A673 (cell line): ENCODE results near the gene JARID2. TPM values are rescaled to one million over a fixed set of nuclear protein-coding genes. Genes with fewer than 3 reads are reported as not detected.

Experiments used
- BruUV-seq: library from RNA; stranded (reverse); fragments of 400-500 nt; replicated peaks from 2 replicates; lab custom pipeline; 2021; lab: Mats Ljungman, UMichigan
- CTCF ChIA-PET: fragments of 300-600 bp; sonication (Branson Sonifier 250); formaldehyde crosslinking; loops from one replicate; lab custom pipeline; 2022; ENCODE audit warnings: antibody characterized with exemption; lab: Charles Lee
- POLR2A ChIA-PET: fragments of 300-600 bp; sonication (Branson Sonifier 250); formaldehyde crosslinking; loops from one replicate; lab custom pipeline; 2022; ENCODE audit warnings: antibody characterized with exemption; ENCODE audit not compliant: low non-redundant PET; lab: Charles Lee
- DNase-seq: peaks from one replicate; pipeline ENCODE4 v3.0.0-alpha.2; 2015; ENCODE audit warnings: low spot score
- H3K27ac ChIP-seq: fragments of 200-600 bp; sonication (generic); 2 replicates; pipeline ENCODE4 v1.5.1; 2016; ENCODE audit warnings: mixed run types, low read depth, mild to moderate bottlenecking, mixed read lengths, antibody characterized with exemption, low read length; ENCODE audit not compliant: poor library complexity, severe bottlenecking
- H3K27me3 ChIP-seq: fragments of 200-600 bp; sonication (generic); replicated peaks from 2 replicates; pipeline ENCODE4 v1.6.1; 2017; ENCODE audit warnings: mixed run types, low read depth, mild to moderate bottlenecking, mixed read lengths, antibody characterized with exemption, low read length; ENCODE audit not compliant: insufficient read depth, poor library complexity
- H3K36me3 ChIP-seq: fragments of 200-600 bp; sonication (generic); 2 replicates; pipeline ENCODE4 v1.6.1; 2016; ENCODE audit warnings: mixed run types, mild to moderate bottlenecking, mixed read lengths, antibody characterized with exemption, low read length; ENCODE audit not compliant: insufficient read depth, poor library complexity, severe bottlenecking
- H3K4me1 ChIP-seq: fragments of 200-600 bp; sonication (generic); 2 replicates; pipeline ENCODE4 v1.6.1; 2017; ENCODE audit warnings: mixed run types, mild to moderate bottlenecking, mixed read lengths, antibody characterized with exemption, low read length; ENCODE audit not compliant: insufficient read depth, poor library complexity, severe bottlenecking
- H3K4me3 ChIP-seq: fragments of 200-600 bp; sonication (generic); 2 replicates; pipeline ENCODE4 v1.5.1; 2016; ENCODE audit warnings: low read depth, mixed run types, mild to moderate bottlenecking, mixed read lengths, low read length; ENCODE audit not compliant: poor library complexity, severe bottlenecking
- H3K9me3 ChIP-seq: fragments of 200-600 bp; sonication (generic); 2 replicates; pipeline ENCODE4 v1.6.1; 2016; ENCODE audit warnings: mixed run types, low read depth, mild to moderate bottlenecking, mixed read lengths, antibody characterized with exemption, low read length; ENCODE audit not compliant: poor library complexity, severe bottlenecking
- CTCF ChIP-seq: fragments of 300-800, 200-600 bp; sonication (generic); conservative IDR thresholded peaks from 2 replicates; pipeline ENCODE4 v1.5.1; 2017; ENCODE audit warnings: low read depth, mild to moderate bottlenecking, antibody characterized with exemption, low read length, moderate library complexity, mixed read lengths
- EZH2 ChIP-seq: fragments of 200-600 bp; sonication (generic); IDR thresholded peaks from 2 replicates; pipeline ENCODE4 v1.6.1; 2017; ENCODE audit warnings: borderline replicate concordance, low read depth, mild to moderate bottlenecking, mixed read lengths, antibody characterized with exemption, low read length; ENCODE audit not compliant: poor library complexity, severe bottlenecking
- intact Hi-C: fragments of 100-400 bp; cut with micrococcal nuclease; formaldehyde crosslinking; loops from one replicate; pipeline ENCODE4 v1.10.0; 2022; ENCODE audit not compliant: unreplicated experiment
- total RNA-seq: library from RNA; stranded (reverse); gene quantifications from 2 replicates; pipeline ENCODE4 v1.2.3, GENCODE V29; 2021

The JARID2 gene
- total RNA-seq, 1 experiment from 2014 or later: 29.4 TPM

GRCh38 chr6:15473174-15473573 lies 227.3 kb downstream of the JARID2 start:
- TF ChIP-seq CTCF (no peak), EZH2 (no peak)
- no TSS peak for BruUV-seq
- no peak overlapping the region for H3K27ac ChIP-seq
- ChIA-PET POLR2A (no interaction called here), CTCF (interaction anchor here (0.6 kb wide), 1 partner anchor 19 kb away, joined by 5 read pairs; no protein-coding TSS in a partner anchor)
- no peak for DNase-seq
- H3K4me3 ChIP-seq: no peak overlapping the region
- intact Hi-C loops: no loop called here
- no peaks in the 10 kb centered on the region for H3K27me3 ChIP-seq
- peaks cover 15% of the 10 kb centered on the region for H3K36me3 ChIP-seq
- no peaks in the 10 kb centered on the region for H3K9me3 ChIP-seq
- H3K4me1 ChIP-seq: peaks cover 29% of the 10 kb centered on the region

- POLR2A ChIA-PET: no interaction called here
- intact Hi-C loops: no loop called here
- no peaks in the 10 kb centered on the region for H3K27me3 ChIP-seq
- H3K4me1 ChIP-seq: peaks cover 29% of the 10 kb centered on the region
- peaks cover 9% of the 10 kb centered on the region for H3K36me3 ChIP-seq
- H3K4me3 ChIP-seq: no peak overlapping the region
- BruUV-seq: no TSS peak
- H3K27ac ChIP-seq: no peak overlapping the region
- no peaks in the 10 kb centered on the region for H3K9me3 ChIP-seq
- CTCF ChIA-PET: interaction anchor here (0.6 kb wide), 1 partner anchor 19 kb away, joined by 5 read pairs; no protein-coding TSS in a partner anchor
- TF ChIP-seq CTCF: no peak
- TF ChIP-seq EZH2: no peak
- DNase-seq: no peak
Observed at GRCh38 chr6:15473741-15474161, 227.9 kb downstream of the JARID2 start.

- H3K9me3 ChIP-seq: no peaks in the 10 kb centered on the region
- ChIA-PET CTCF (no interaction called here), POLR2A (no interaction called here)
- no peaks in the 10 kb centered on the region for H3K27me3 ChIP-seq
- peaks cover 7% of the 10 kb centered on the region for H3K36me3 ChIP-seq
- no TSS peak for BruUV-seq
- H3K4me3 ChIP-seq: no peak overlapping the region
- intact Hi-C loops: no loop called here
- no peak for TF ChIP-seq EZH2
- no peak for TF ChIP-seq CTCF
- peaks cover 29% of the 10 kb centered on the region for H3K4me1 ChIP-seq
- DNase-seq: no peak
- H3K27ac ChIP-seq: no peak overlapping the region
Observed at GRCh38 chr6:15474196-15474595, 228.3 kb downstream of the JARID2 start.
